Neural cell (in vitro differentiated cells): ENCODE results near the gene SULT1E1.

ENCODE experiments used
- CTCF ChIP-seq: fragments of 450-650 bp; IDR thresholded peaks from 2 replicates; pipeline ENCODE4 v1.5.1; 2014; ENCODE audit warnings: antibody characterized with exemption, mild to moderate bottlenecking, moderate library complexity; ENCODE audit not compliant: poor library complexity, severe bottlenecking
- MXI1 ChIP-seq: fragments of 450-650 bp; conservative IDR thresholded peaks from 2 replicates; pipeline ENCODE4 v1.6.1; 2014; ENCODE audit warnings: antibody characterized with exemption, mild to moderate bottlenecking; ENCODE audit not compliant: poor library complexity, severe bottlenecking
- RAD21 ChIP-seq: fragments of 450-650 bp; conservative IDR thresholded peaks from 2 replicates; pipeline ENCODE4 v1.6.1; 2014; ENCODE audit warnings: antibody characterized with exemption, mild to moderate bottlenecking, moderate library complexity

- TF ChIP-seq CTCF (no peak), MXI1 (no peak), RAD21 (no peak)
Observed at GRCh38 chr4:69882150-69882549, 22.2 kb upstream of the SULT1E1 start.
